ENCODE measurements around the gene CNOT1. TPM values are rescaled to one million over a fixed set of nuclear protein-coding genes. Genes with fewer than 3 reads are reported as not detected.
"Not testable (repeated sequence)": the region's sequence is repeated elsewhere in the genome, so short reads cannot be mapped to it uniquely, and the experiment has no call there.

Gene CNOT1
- total RNA-seq, 4 donors from 2014 or later = 93.8 to 124 (median 110) TPM

DNA sequence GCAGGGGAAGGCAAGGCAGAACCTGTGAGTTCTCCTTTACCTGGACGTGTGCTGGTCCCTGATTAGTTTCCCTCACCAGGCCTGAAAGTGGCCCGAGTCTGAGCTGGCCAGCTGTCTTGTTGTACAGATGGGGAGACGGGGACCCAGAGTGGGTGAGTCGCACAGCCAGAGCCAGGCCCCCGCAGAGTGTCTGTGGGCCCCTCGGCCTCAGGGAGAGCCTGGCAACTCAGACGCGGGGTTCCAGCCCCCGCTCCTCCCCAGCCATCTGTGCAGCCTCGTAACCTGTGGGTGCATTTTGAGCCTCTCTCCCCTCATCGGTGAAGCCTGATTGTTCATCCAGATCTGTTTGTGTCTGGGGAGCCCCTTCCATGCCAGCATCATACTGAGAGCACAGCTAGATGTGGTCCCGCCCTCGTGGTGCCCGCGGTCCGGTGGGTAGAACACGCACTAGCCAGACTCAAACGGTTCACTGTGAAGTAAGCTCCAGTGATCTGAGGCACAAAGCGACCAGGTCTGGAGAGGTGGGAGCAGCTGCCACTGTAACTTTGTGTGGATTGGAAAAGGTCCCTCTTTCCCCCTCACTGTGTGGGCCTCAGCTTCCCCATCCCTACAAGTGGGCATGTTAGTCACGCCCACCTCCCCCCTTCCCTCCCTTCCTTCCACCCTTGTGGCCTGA is 135.7 kb downstream of the CNOT1 start:
- 71 to 74% methylated on average over 1 to 6 of the region's 20 CpGs for WGBS, 2 donors (ENCODE audit: low coverage in 1 of 2)
- TF ChIP-seq POLR2AphosphoS5 (IDR thresholded peaks at IDR 0.05) = no peak
- TF ChIP-seq POLR2A (IDR thresholded peaks at IDR 0.05) = no peak
- TF ChIP-seq, protein P1, sequence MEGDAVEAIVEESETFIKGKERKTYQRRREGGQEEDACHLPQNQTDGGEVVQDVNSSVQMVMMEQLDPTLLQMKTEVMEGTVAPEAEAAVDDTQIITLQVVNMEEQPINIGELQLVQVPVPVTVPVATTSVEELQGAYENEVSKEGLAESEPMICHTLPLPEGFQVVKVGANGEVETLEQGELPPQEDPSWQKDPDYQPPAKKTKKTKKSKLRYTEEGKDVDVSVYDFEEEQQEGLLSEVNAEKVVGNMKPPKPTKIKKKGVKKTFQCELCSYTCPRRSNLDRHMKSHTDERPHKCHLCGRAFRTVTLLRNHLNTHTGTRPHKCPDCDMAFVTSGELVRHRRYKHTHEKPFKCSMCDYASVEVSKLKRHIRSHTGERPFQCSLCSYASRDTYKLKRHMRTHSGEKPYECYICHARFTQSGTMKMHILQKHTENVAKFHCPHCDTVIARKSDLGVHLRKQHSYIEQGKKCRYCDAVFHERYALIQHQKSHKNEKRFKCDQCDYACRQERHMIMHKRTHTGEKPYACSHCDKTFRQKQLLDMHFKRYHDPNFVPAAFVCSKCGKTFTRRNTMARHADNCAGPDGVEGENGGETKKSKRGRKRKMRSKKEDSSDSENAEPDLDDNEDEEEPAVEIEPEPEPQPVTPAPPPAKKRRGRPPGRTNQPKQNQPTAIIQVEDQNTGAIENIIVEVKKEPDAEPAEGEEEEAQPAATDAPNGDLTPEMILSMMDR (IDR thresholded peaks at IDR 0.05) = no peak
- no peak for TF ChIP-seq EP300 (IDR thresholded peaks at IDR 0.05)
- Histone ChIP-seq H3K4me1 (peaks cover 0 to 13% (median 5%) of the 10 kb centered on the region in 3 donors), H3K27me3 (no peaks in the 10 kb centered on the region), H3K9me3 (no peaks in the 10 kb centered on the region), H3K4me3 (no peak overlapping the region), H3K27ac (no peak overlapping the region), H3K36me3 (no peaks in the 10 kb centered on the region)
- no peak for ATAC-seq

DNA sequence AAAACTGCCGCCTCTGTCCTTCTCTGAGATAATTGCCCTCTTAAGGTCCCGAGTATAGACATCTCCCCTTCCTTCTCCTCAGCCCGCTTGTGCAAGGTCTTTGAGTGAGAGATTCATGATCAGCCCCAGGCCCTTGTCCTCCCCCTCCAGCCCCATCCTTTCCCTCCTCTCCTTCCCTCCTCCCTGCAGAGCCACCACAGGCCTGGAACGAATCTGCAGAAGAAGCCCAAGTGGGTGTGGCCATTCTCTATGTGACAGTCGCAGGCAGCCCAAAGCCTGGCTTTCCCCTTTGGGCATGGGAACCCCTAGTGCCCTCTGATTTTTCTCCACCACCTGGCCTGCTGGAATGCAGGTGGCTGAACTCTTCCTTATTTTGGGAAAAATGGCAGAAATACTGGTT is 136.9 kb downstream of the CNOT1 start:
- no peaks in the 10 kb centered on the region for H3K27me3 ChIP-seq
- 51 to 60% methylated on average over 3 to 5 of the region's 5 CpGs for WGBS, 2 donors (ENCODE audit: low coverage in 1 of 2)
- no peak overlapping the region for H3K27ac ChIP-seq
- H3K4me1 ChIP-seq = peaks cover 0 to 15% (median 5%) of the 10 kb centered on the region in 3 donors
- H3K36me3 ChIP-seq = no peaks in the 10 kb centered on the region
- ATAC-seq = no peak
- H3K4me3 ChIP-seq = no peak overlapping the region
- no peak for TF ChIP-seq POLR2AphosphoS5 (IDR thresholded peaks at IDR 0.05)
- TF ChIP-seq, protein P1 (IDR thresholded peaks at IDR 0.05) = no peak
- TF ChIP-seq POLR2A (IDR thresholded peaks at IDR 0.05) = no peak
- TF ChIP-seq EP300 (IDR thresholded peaks at IDR 0.05) = no peak
- H3K9me3 ChIP-seq = no peaks in the 10 kb centered on the region

DNA sequence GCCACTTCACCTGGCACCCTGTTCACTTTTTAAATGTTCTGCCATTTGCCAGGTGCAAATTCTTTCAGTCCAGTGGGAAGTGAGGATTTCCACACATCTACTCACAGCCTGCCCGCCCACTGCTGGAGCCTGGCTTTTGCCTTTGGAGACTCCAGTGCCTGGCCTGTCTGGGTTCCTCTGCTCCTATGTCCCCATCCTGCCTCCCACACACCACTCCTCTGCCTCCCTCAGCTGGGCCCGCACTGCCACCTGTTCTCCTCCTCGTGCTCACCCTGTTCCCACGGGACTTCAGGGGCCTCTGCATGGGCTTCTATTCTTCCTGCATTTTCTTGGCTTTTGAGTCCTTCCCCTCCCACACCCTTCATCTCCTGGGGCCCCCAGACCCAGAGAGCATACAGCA is 137.6 kb downstream of the CNOT1 start:
- Histone ChIP-seq H3K27me3 (no peaks in the 10 kb centered on the region), H3K4me1 (peaks cover 0 to 20% (median 9%) of the 10 kb centered on the region in 3 donors), H3K9me3 (no peaks in the 10 kb centered on the region), H3K27ac (no peak overlapping the region), H3K36me3 (no peaks in the 10 kb centered on the region), H3K4me3 (no peak overlapping the region)
- TF ChIP-seq POLR2A (IDR thresholded peaks at IDR 0.05) = no peak
- TF ChIP-seq, protein P1 (IDR thresholded peaks at IDR 0.05) = no peak
- TF ChIP-seq POLR2AphosphoS5 (IDR thresholded peaks at IDR 0.05) = no peak
- no peak for TF ChIP-seq EP300 (IDR thresholded peaks at IDR 0.05)
- no peak for ATAC-seq
- WGBS, 2 donors (ENCODE audit: low coverage in 1 of 2) = 70 to 90% methylated on average over 3 of the region's 4 CpGs

DNA sequence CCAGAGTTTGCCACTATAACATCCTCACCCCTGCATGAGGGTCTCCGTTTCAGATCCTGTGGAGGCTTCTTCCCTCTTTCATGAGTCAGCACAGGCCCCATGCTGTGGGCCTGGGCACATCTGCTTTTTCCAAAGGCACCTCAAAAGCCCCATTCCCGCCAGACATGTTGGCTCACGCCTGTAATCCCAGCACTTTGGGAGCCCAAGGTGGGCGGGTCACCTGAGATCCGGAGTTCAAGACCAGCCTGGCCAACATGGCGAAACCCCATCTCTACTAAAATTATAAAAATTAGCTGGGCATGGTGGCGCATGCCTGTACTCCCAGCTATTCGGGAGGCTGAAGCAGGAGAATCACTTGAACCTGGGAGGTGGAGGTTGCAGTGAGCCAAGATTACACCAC is 139.1 kb downstream of the CNOT1 start:
- H3K4me1 ChIP-seq = peaks cover 0 to 17% (median 7%) of the 10 kb centered on the region in 3 donors
- not testable (repeated sequence) for H3K27me3 ChIP-seq, H3K9me3 ChIP-seq, H3K36me3 ChIP-seq, ATAC-seq, H3K27ac ChIP-seq, H3K4me3 ChIP-seq
- WGBS, 2 donors (ENCODE audit: low coverage in 1 of 2) = 95 to 100% methylated on average over 1 to 4 of the region's 8 CpGs

DNA sequence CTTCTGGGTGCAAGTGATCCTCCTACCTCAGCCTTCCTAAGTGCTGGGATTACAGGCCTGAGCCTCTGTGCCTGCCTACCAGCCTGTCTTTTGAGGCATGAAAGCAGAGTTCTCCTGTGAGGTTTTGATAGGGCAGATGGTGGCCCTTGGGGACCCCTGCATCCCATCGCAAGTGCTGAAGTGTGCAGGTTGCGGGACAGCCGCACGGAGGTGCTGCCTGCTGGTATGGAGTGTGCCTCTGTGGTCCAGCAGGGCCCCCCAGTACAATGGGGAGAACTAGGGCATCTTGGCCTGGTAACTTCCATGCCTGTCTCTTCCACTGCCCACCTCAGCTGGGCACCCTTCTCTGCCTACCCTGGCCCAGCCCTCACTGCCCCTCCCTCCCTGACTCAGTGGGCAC is 139.6 kb downstream of the CNOT1 start:
- H3K36me3 ChIP-seq = no peaks in the 10 kb centered on the region
- H3K27me3 ChIP-seq = no peaks in the 10 kb centered on the region
- peaks cover 0 to 16% (median 3%) of the 10 kb centered on the region in 3 donors for H3K4me1 ChIP-seq
- no peak overlapping the region for H3K4me3 ChIP-seq
- H3K9me3 ChIP-seq = no peaks in the 10 kb centered on the region
- no peak overlapping the region for H3K27ac ChIP-seq
- no CpG with 5 or more reads among the region's 4 CpGs for WGBS, 2 donors (ENCODE audit: low coverage in 1 of 2)
- ATAC-seq = no peak
- TF ChIP-seq, protein P1 (IDR thresholded peaks at IDR 0.05) = no peak
- no peak for TF ChIP-seq POLR2A (IDR thresholded peaks at IDR 0.05)
- no peak for TF ChIP-seq EP300 (IDR thresholded peaks at IDR 0.05)
- no peak for TF ChIP-seq POLR2AphosphoS5 (IDR thresholded peaks at IDR 0.05)
